ENCODE results near the gene PACSIN2. TPM values are rescaled to one million over a fixed set of nuclear protein-coding genes. Genes with fewer than 3 reads are reported as not detected.

The PACSIN2 gene
- total and polyA plus RNA-seq, 10 of the 15 experiments (the other 5 are each of a cell fraction or from before 2014, with no cell fraction given) = 0.93 to 78.7 (median 46.8) TPM

DNA sequence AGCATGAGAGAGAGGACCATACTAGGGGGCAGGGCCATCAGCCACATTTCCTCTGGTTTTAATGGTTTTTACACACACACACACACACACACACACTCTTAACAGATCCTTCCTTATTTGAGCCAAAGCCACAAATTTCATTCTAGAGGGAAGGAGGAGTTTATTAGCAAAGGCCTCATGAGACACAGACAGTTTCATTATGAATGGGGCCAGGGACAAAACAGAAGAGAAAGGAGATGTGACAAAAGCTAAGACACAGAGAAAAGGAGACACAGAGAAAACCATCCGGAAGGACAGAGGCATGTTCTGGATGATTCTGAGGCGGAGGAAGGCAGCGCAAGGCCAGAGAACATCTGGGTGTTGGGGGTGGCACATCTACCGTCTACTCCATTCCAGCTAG lies 125.6 kb downstream of the PACSIN2 start (continued):
- TF ChIP-seq SPI1 (IDR thresholded peaks at IDR 0.05; ENCODE audit: borderline replicate concordance, insufficient read depth, low read depth, low read length) (peak; percentile 18; the same call in 1 of the 2 replicates), NBN (IDR thresholded peaks at IDR 0.05) (peak; percentile 97), JUND (IDR thresholded peaks at IDR 0.05; ENCODE audit: low read depth, low read length) (peak; percentile 94), MEF2B (IDR thresholded peaks at IDR 0.05; ENCODE audit: partially characterized antibody, poor library complexity, severe bottlenecking) (peak; percentile 93), YY1 (IDR thresholded peaks at IDR 0.05; ENCODE audit: low read depth, low read length) (0 out of 2 replicates have a peak, but pooled peaks have one; percentile 37), TBL1XR1 (IDR thresholded peaks at IDR 0.05; ENCODE audit: low read depth, low read length) (peak; percentile 76; the same call in 1 of the 2 replicates), IKZF2 (IDR thresholded peaks at IDR 0.05) (peak; percentile 100)
- TF ChIP-seq, protein P1, sequence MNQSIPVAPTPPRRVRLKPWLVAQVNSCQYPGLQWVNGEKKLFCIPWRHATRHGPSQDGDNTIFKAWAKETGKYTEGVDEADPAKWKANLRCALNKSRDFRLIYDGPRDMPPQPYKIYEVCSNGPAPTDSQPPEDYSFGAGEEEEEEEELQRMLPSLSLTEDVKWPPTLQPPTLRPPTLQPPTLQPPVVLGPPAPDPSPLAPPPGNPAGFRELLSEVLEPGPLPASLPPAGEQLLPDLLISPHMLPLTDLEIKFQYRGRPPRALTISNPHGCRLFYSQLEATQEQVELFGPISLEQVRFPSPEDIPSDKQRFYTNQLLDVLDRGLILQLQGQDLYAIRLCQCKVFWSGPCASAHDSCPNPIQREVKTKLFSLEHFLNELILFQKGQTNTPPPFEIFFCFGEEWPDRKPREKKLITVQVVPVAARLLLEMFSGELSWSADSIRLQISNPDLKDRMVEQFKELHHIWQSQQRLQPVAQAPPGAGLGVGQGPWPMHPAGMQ (IDR thresholded peaks at IDR 0.05; ENCODE audit: borderline replicate concordance) = no peak
- TF ChIP-seq, protein P2, sequence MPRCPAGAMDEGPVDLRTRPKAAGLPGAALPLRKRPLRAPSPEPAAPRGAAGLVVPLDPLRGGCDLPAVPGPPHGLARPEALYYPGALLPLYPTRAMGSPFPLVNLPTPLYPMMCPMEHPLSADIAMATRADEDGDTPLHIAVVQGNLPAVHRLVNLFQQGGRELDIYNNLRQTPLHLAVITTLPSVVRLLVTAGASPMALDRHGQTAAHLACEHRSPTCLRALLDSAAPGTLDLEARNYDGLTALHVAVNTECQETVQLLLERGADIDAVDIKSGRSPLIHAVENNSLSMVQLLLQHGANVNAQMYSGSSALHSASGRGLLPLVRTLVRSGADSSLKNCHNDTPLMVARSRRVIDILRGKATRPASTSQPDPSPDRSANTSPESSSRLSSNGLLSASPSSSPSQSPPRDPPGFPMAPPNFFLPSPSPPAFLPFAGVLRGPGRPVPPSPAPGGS (IDR thresholded peaks at IDR 0.05; ENCODE audit: borderline replicate concordance, insufficient read depth, low read depth, low read length, poor library complexity, severe bottlenecking) = peak; percentile 58

Data from GM12878 (cell line).